ENCODE measurements around the gene NEO1. TPM values are rescaled to one million over a fixed set of nuclear protein-coding genes. Genes with fewer than 3 reads are reported as not detected.

Gene NEO1
- total and polyA plus RNA-seq, 2 of the 13 experiments (the other 11 are each of a cell fraction or from before 2014, with no cell fraction given): 8.4 to 11.0 TPM

DNA sequence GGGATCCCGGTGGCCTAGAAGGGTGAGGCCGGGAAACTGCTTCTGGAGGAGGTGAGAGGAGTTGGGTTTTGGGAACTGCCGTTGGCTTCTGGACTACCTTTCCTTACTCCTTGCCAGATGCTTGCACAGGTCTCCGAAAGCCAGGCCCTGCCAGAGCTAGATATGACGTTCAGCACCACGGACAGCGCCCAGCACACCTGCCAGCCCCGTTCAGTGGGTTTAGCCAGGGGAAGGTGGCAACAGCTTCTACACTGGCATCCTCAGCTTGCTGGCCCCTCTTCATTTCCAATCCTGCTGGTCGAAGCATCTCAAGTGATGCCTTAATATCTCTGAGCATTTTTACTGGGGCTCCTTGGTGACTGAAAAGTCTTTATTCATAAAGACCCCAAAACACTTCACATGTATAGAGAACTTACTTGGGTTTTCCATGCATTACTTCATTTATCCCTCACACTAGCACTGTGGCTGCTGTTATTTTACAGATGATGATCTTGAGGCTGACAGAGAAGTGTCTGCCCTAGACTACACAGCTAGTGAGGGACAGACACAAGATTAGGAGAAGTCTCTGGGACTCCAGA lies 294.6 kb downstream of the NEO1 start (continued):
- TF ChIP-seq MEIS2 (CRISPR knock-in tag; IDR thresholded peaks at IDR 0.05): peak; percentile 84; the same call in 1 of the 2 replicates
- no peak for TF ChIP-seq ZNF446 (CRISPR knock-in tag; IDR thresholded peaks at IDR 0.05)
- no peak; the same call in 1 of the 2 replicates for TF ChIP-seq ZNF367 (CRISPR knock-in tag; IDR thresholded peaks at IDR 0.05; ENCODE audit: borderline replicate concordance)
- peak; percentile 41; the same call in 1 of the 2 replicates for TF ChIP-seq ONECUT2 (CRISPR knock-in tag; IDR thresholded peaks at IDR 0.05)
- TF ChIP-seq, protein P1, sequence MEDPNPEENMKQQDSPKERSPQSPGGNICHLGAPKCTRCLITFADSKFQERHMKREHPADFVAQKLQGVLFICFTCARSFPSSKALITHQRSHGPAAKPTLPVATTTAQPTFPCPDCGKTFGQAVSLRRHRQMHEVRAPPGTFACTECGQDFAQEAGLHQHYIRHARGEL (CRISPR knock-in tag; IDR thresholded peaks at IDR 0.05): no peak
- peak; percentile 59 for TF ChIP-seq ZNF883 (CRISPR knock-in tag; IDR thresholded peaks at IDR 0.05; ENCODE audit: not compliant biosample characterization)
- TF ChIP-seq ZSCAN31 (CRISPR knock-in tag; IDR thresholded peaks at IDR 0.05; ENCODE audit: low read depth): no peak
- peak; percentile 86 for TF ChIP-seq ZNF256 (CRISPR knock-in tag; conservative IDR thresholded peaks at IDR 0.05)
- TF ChIP-seq ZNF225 (CRISPR knock-in tag; IDR thresholded peaks at IDR 0.05): peak; percentile 78; the same call in 1 of the 2 replicates
- TF ChIP-seq, protein P2, sequence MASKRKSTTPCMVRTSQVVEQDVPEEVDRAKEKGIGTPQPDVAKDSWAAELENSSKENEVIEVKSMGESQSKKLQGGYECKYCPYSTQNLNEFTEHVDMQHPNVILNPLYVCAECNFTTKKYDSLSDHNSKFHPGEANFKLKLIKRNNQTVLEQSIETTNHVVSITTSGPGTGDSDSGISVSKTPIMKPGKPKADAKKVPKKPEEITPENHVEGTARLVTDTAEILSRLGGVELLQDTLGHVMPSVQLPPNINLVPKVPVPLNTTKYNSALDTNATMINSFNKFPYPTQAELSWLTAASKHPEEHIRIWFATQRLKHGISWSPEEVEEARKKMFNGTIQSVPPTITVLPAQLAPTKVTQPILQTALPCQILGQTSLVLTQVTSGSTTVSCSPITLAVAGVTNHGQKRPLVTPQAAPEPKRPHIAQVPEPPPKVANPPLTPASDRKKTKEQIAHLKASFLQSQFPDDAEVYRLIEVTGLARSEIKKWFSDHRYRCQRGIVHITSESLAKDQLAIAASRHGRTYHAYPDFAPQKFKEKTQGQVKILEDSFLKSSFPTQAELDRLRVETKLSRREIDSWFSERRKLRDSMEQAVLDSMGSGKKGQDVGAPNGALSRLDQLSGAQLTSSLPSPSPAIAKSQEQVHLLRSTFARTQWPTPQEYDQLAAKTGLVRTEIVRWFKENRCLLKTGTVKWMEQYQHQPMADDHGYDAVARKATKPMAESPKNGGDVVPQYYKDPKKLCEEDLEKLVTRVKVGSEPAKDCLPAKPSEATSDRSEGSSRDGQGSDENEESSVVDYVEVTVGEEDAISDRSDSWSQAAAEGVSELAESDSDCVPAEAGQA (IDR thresholded peaks at IDR 0.05; ENCODE audit: low read depth): no peak
- TF ChIP-seq, protein P2 (CRISPR knock-in tag; IDR thresholded peaks at IDR 0.05; ENCODE audit: borderline replicate concordance): 0 out of 2 replicates have a peak, but pooled peaks have one; percentile 64
- no peak for TF ChIP-seq ZNF343 (CRISPR knock-in tag; IDR thresholded peaks at IDR 0.05)
- peak; percentile 77; the same call in 1 of the 2 replicates for TF ChIP-seq ZNF335 (CRISPR knock-in tag; IDR thresholded peaks at IDR 0.05)
- no peak for TF ChIP-seq MTA3 (CRISPR knock-in tag; IDR thresholded peaks at IDR 0.05)
- no peak for TF ChIP-seq BHLHE40 (IDR thresholded peaks at IDR 0.05; ENCODE audit: low read length)
- TF ChIP-seq ZNF230 (CRISPR knock-in tag; IDR thresholded peaks at IDR 0.05): peak; percentile 56; the same call in 1 of the 2 replicates
- TF ChIP-seq, protein P3, sequence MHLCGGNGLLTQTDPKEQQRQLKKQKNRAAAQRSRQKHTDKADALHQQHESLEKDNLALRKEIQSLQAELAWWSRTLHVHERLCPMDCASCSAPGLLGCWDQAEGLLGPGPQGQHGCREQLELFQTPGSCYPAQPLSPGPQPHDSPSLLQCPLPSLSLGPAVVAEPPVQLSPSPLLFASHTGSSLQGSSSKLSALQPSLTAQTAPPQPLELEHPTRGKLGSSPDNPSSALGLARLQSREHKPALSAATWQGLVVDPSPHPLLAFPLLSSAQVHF (CRISPR knock-in tag; IDR thresholded peaks at IDR 0.05): no peak
- TF ChIP-seq TSC22D2 (CRISPR knock-in tag; IDR thresholded peaks at IDR 0.05; ENCODE audit: borderline replicate concordance): peak; percentile 94
- TF ChIP-seq BRCA1 (CRISPR knock-in tag; IDR thresholded peaks at IDR 0.05): peak; percentile 97
- TF ChIP-seq SALL1 (CRISPR knock-in tag; IDR thresholded peaks at IDR 0.05): peak; percentile 89
- peak; percentile 88; the same call in 1 of the 2 replicates for TF ChIP-seq SRY (CRISPR knock-in tag; IDR thresholded peaks at IDR 0.05)
- TF ChIP-seq ZNF510 (CRISPR knock-in tag; IDR thresholded peaks at IDR 0.05; ENCODE audit: low read depth): no peak
- TF ChIP-seq, protein P4, sequence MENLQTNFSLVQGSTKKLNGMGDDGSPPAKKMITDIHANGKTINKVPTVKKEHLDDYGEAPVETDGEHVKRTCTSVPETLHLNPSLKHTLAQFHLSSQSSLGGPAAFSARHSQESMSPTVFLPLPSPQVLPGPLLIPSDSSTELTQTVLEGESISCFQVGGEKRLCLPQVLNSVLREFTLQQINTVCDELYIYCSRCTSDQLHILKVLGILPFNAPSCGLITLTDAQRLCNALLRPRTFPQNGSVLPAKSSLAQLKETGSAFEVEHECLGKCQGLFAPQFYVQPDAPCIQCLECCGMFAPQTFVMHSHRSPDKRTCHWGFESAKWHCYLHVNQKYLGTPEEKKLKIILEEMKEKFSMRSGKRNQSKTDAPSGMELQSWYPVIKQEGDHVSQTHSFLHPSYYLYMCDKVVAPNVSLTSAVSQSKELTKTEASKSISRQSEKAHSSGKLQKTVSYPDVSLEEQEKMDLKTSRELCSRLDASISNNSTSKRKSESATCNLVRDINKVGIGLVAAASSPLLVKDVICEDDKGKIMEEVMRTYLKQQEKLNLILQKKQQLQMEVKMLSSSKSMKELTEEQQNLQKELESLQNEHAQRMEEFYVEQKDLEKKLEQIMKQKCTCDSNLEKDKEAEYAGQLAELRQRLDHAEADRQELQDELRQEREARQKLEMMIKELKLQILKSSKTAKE (CRISPR knock-in tag; IDR thresholded peaks at IDR 0.05; ENCODE audit: borderline replicate concordance): 0 out of 2 replicates have a peak, but pooled peaks have one; percentile 9
